Superior temporal gyrus (tissue), 1 donor: ENCODE data around the gene P3R3URF.
A peak's percentile ranks its signal among the peaks of the same experiment; 100 is the strongest.
"Not testable (repeated sequence)": the region's sequence is repeated elsewhere in the genome, so short reads cannot be mapped to it uniquely, and the experiment has no call there.

ENCODE experiments used
- DNase-seq: peaks from one replicate; pipeline ENCODE4 v3.0.0-alpha.2; 2016; ENCODE audit errors: extremely low spot score

P3R3URF gene

GRCh38 chr1:46176211-46176865, at the start of gene P3R3URF:
Gene P3R3URF (minus strand): TSS chr1:46176488. CDS start chr1:46176471, 17 bp downstream.
- no peak for DNase-seq

GRCh38 chr1:46224966-46225365, 48.7 kb upstream of the P3R3URF start:
- peak; percentile 70 for DNase-seq

- DNase-seq: peak; percentile 96
Observed at GRCh38 chr1:46223472-46223943, 47.2 kb upstream of the P3R3URF start.

- not testable (repeated sequence) for DNase-seq
Observed at GRCh38 chr1:46223055-46223454, 46.8 kb upstream of the P3R3URF start.

- peak; percentile 90 for DNase-seq
Observed at GRCh38 chr1:46221749-46222148, 45.5 kb upstream of the P3R3URF start.

GRCh38 chr1:46220808-46221207, 44.5 kb upstream of the P3R3URF start:
- peak; percentile 10 for DNase-seq

GRCh38 chr1:46219551-46220520, 43.5 kb upstream of the P3R3URF start:
- DNase-seq: peak; percentile 50

- DNase-seq: peak; percentile 9
Observed at GRCh38 chr1:46218443-46218842, 42.2 kb upstream of the P3R3URF start.

- no peak for DNase-seq
Observed at GRCh38 chr1:46215504-46215903, 39.2 kb upstream of the P3R3URF start.

- no peak for DNase-seq
Observed at GRCh38 chr1:46211051-46211450, 34.8 kb upstream of the P3R3URF start.

GRCh38 chr1:46210561-46210960, 34.3 kb upstream of the P3R3URF start:
- DNase-seq: no peak

- DNase-seq: peak; percentile 54
Observed at GRCh38 chr1:46206399-46206798, 30.1 kb upstream of the P3R3URF start.

GRCh38 chr1:46205791-46206190, 29.5 kb upstream of the P3R3URF start:
- DNase-seq: no peak

GRCh38 chr1:46205141-46205540, 28.9 kb upstream of the P3R3URF start:
- DNase-seq: no peak

GRCh38 chr1:46204406-46204742, 28.1 kb upstream of the P3R3URF start:
- DNase-seq: peak; percentile 43

GRCh38 chr1:46203738-46204405, 27.6 kb upstream of the P3R3URF start:
- DNase-seq: peak; percentile 60

- no peak for DNase-seq
Observed at GRCh38 chr1:46199233-46199749, 23.0 kb upstream of the P3R3URF start.

GRCh38 chr1:46197964-46198811, 21.9 kb upstream of the P3R3URF start, which contains the start of gene POMGNT1:
Gene POMGNT1 (minus strand): TSS chr1:46198434. CDS start chr1:46197821, 613 bp downstream.
- peak; percentile 56 for DNase-seq

GRCh38 chr1:46197560-46197963, 21.3 kb upstream of the P3R3URF start:
- no peak for DNase-seq

GRCh38 chr1:46196609-46197008, 20.3 kb upstream of the P3R3URF start:
- no peak for DNase-seq

- no peak for DNase-seq
Observed at GRCh38 chr1:46194641-46195193, 18.4 kb upstream of the P3R3URF start.
